WTC11 (cell line): ENCODE results near the gene PNMT. TPM values are rescaled to one million over a fixed set of nuclear protein-coding genes. Genes with fewer than 3 reads are reported as not detected.
A peak's percentile ranks its signal among the peaks of the same experiment; 100 is the strongest.

Experiments used
- ATAC-seq: fragments of 200-7000 bp; cut with Tn5 transposase; 2 replicates; pipeline ENCODE4 v1.10.0; 2021; ENCODE audit warnings: mild to moderate bottlenecking, moderate library complexity
- CTCF ChIA-PET: fragments of 300-600 bp; sonication (Branson Sonifier 250); formaldehyde crosslinking; loops from one replicate; lab custom pipeline; 2021; ENCODE audit warnings: antibody characterized with exemption; lab: Charles Lee
- POLR2A ChIA-PET: fragments of 350-600 bp; sonication (Branson Sonifier 250); formaldehyde crosslinking; loops from one replicate; lab custom pipeline; 2021; ENCODE audit warnings: antibody characterized with exemption; lab: Charles Lee
- DNase-seq: peaks from one replicate; pipeline ENCODE4 v3.0.0; 2021; ENCODE audit warnings: low spot score
- H3K27ac Mint-ChIP-seq: 2 replicates; pipeline ENCODE4 v1.8.0; 2021; ENCODE audit warnings: mixed read lengths
- H3K27me3 Mint-ChIP-seq: 2 replicates; pipeline ENCODE4 v1.8.0; 2021; ENCODE audit warnings: low read depth, mild to moderate bottlenecking, moderate library complexity, mixed read lengths
- H3K36me3 Mint-ChIP-seq: 2 replicates; pipeline ENCODE4 v1.8.0; 2021; ENCODE audit warnings: mixed read lengths
- H3K4me1 Mint-ChIP-seq: 2 replicates; pipeline ENCODE4 v1.8.0; 2022; ENCODE audit warnings: mixed read lengths
- H3K4me3 Mint-ChIP-seq: 2 replicates; pipeline ENCODE4 v1.8.0; 2021; ENCODE audit warnings: mild to moderate bottlenecking, moderate library complexity, mixed read lengths
- H3K9me3 Mint-ChIP-seq: 2 replicates; pipeline ENCODE4 v1.8.0; 2021; ENCODE audit warnings: mixed read lengths
- AFF4 ChIP-seq: sonication (generic); formaldehyde crosslinking; IDR thresholded peaks from 2 replicates; pipeline ENCODE4 v1.8.1; 2023; ENCODE audit warnings: mild to moderate bottlenecking, missing genetic modification reagents, borderline replicate concordance
- ARID4B ChIP-seq: sonication (generic); formaldehyde crosslinking; IDR thresholded peaks from 2 replicates; pipeline ENCODE4 v1.8.0; 2023; ENCODE audit warnings: missing genetic modification reagents, mild to moderate bottlenecking, borderline replicate concordance
- CBFB ChIP-seq: sonication (generic); formaldehyde crosslinking; IDR thresholded peaks from 2 replicates; pipeline ENCODE4 v1.8.1; 2022; ENCODE audit warnings: mild to moderate bottlenecking, low read depth, missing genetic modification reagents
- FOXK1 ChIP-seq: sonication (generic); formaldehyde crosslinking; IDR thresholded peaks from 2 replicates; pipeline ENCODE4 v1.8.0; 2022; ENCODE audit warnings: mild to moderate bottlenecking, moderate library complexity, missing genetic modification reagents
- GTF2I ChIP-seq: fragments of 250-450 bp; sonication (Bioruptor Pico); conservative IDR thresholded peaks from 2 replicates; pipeline ENCODE4 v1.4.0; 2021; ENCODE audit warnings: mild to moderate bottlenecking
- HMGXB4 ChIP-seq: sonication (generic); formaldehyde crosslinking; IDR thresholded peaks from 2 replicates; pipeline ENCODE4 v1.8.1; 2023; ENCODE audit warnings: mild to moderate bottlenecking, moderate library complexity, missing genetic modification reagents
- JAZF1 ChIP-seq: fragments of 250-450 bp; sonication (Bioruptor Pico); IDR thresholded peaks from 2 replicates; pipeline ENCODE4 v1.9.0; 2021; ENCODE audit warnings: moderate library complexity, mild to moderate bottlenecking, inconsistent platforms
- MXD4 ChIP-seq: fragments of 250-450 bp; sonication (Bioruptor Pico); IDR thresholded peaks from 2 replicates; pipeline ENCODE4 v1.8.0; 2021; ENCODE audit warnings: mild to moderate bottlenecking, moderate library complexity, borderline replicate concordance
- TCF7 ChIP-seq: sonication (generic); formaldehyde crosslinking; IDR thresholded peaks from 2 replicates; pipeline ENCODE4 v1.8.0; 2022; ENCODE audit warnings: mild to moderate bottlenecking, low read depth, missing genetic modification reagents, moderate library complexity
- ZNF317 ChIP-seq: sonication (generic); formaldehyde crosslinking; IDR thresholded peaks from 2 replicates; pipeline ENCODE4 v1.8.1; 2023; ENCODE audit warnings: low read depth, mild to moderate bottlenecking, moderate library complexity, missing genetic modification reagents, borderline replicate concordance
- ZNF671 ChIP-seq: fragments of 250-450 bp; sonication (Bioruptor Pico); IDR thresholded peaks from 2 replicates; pipeline ENCODE4 v1.8.0; 2021; ENCODE audit warnings: mild to moderate bottlenecking
- total RNA-seq: library from RNA; stranded (reverse); gene quantifications from 3 replicates; pipeline ENCODE4 v1.2.3, GENCODE V29; 2021

Gene PNMT
- total RNA-seq, 1 experiment from 2014 or later, result 3.1 TPM

- TF ChIP-seq AFF4 (CRISPR knock-in tag) (no peak), CBFB (CRISPR knock-in tag) (no peak), JAZF1 (no peak), FOXK1 (CRISPR knock-in tag) (no peak), HMGXB4 (CRISPR knock-in tag) (no peak)
Measured at GRCh38 chr17:39641097-39641496, 27.2 kb upstream of the PNMT start (continued).

GRCh38 chr17:39641883-39642282 lies 26.4 kb upstream of the PNMT start:
- Mint-ChIP-seq H3K27me3 (no peaks in the 10 kb centered on the region), H3K9me3 (no peaks in the 10 kb centered on the region), H3K27ac (peak overlapping the region; percentile 25; the same call in 1 of the 2 replicates), H3K36me3 (no peaks in the 10 kb centered on the region), H3K4me1 (peaks cover 63% of the 10 kb centered on the region), H3K4me3 (no peak overlapping the region)
- ChIA-PET CTCF (interaction anchor here (1.1 to 18.1 kb wide), 3 partner anchors 11 to 27 kb away, joined by 3 to 851 read pairs (median 10); partner anchors contain the start of genes PNMT, PPP1R1B and STARD3), POLR2A (no interaction called here)
- no peak for ATAC-seq
- DNase-seq, result no peak
- no peak for TF ChIP-seq TCF7 (CRISPR knock-in tag)
- no peak for TF ChIP-seq ARID4B

- H3K27me3 Mint-ChIP-seq, result no peaks in the 10 kb centered on the region
- ChIA-PET CTCF (interaction anchor here (1.1 to 18.1 kb wide), 6 partner anchors 11 to 29 kb away, joined by 3 to 851 read pairs (median 8); partner anchors contain the start of genes PPP1R1B and STARD3), POLR2A (no interaction called here)
- no peak overlapping the region for H3K27ac Mint-ChIP-seq
- no peaks in the 10 kb centered on the region for H3K9me3 Mint-ChIP-seq
- no peak overlapping the region for H3K4me3 Mint-ChIP-seq
- peaks cover 63% of the 10 kb centered on the region for H3K4me1 Mint-ChIP-seq
- TF ChIP-seq GTF2I (peak; percentile 76), ZNF671 (CRISPR knock-in tag) (no peak), ZNF317 (CRISPR knock-in tag) (no peak), MXD4 (CRISPR knock-in tag) (no peak)
- ATAC-seq (no peak), DNase-seq (no peak)
- H3K36me3 Mint-ChIP-seq, result no peaks in the 10 kb centered on the region
Measured at GRCh38 chr17:39642291-39643074, 25.8 kb upstream of the PNMT start.
